Activated CD4-positive, alpha-beta T cell treated with anti-CD3 and anti-CD28 coated beads for 4 hours (primary cell): Measurements from ENCODE around the gene MPRIP.

Source experiments
- DNase-seq, 2 donors: peaks; one replicate each; pipeline ENCODE4 v3.0.0-alpha.2; 2020

Gene MPRIP

DNA sequence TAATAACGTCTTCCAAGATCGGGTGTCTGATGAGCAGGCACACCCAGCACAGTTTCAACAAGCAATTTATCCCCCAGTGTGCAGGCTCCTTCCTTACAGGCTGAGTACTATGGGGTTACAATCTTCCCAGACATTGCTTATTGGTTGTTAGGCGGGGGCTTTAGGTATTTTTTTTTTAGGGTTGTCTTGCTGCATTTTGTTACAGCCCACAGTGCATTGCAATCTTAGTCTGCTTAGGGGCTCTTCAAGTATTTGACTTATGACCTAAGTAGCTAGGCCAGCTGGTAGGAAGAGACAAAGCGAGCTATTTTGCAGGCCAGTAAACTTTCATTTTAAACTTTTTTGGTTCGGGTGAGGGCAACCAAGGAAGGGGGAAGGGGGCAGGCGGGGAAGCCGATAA is 158.1 kb downstream of the MPRIP start:
- DNase-seq = no peak

GRCh38 chr17:17200831-17201230 is 158.6 kb downstream of the MPRIP start:
- DNase-seq = no peak

GRCh38 chr17:17201271-17201670 is 159.0 kb downstream of the MPRIP start:
- no peak for DNase-seq

GRCh38 chr17:17201907-17202306 is 159.7 kb downstream of the MPRIP start:
- no peak for DNase-seq

GRCh38 chr17:17203173-17203730 is 161.0 kb downstream of the MPRIP start:
- no peak for DNase-seq

DNA sequence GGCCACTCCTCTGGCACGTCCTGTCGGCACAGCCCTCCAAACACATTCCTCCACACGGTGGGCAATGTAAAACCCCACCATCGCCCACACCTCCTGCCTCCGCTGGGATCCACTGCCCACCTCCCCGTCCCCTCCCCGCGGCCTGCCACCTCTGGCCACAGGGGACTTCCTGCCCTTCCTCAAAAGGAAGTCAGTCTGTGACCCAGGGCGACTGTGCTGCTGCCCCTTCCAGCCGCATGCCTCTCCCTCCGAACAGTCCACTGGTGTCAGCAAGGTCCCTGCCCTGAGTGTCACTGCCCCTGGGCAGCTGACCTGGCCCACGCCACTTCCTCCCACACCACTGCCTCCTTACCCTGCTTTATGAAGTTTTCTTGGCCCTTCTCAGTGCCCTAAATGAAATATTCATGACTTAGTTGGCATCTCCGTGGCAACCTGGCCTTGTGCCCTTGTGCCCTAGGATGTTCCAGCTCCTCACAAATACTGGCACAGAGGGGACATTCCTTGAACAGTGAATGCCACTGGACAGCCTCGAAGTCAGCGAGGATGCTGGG is 161.9 kb downstream of the MPRIP start:
- DNase-seq = no peak

DNA sequence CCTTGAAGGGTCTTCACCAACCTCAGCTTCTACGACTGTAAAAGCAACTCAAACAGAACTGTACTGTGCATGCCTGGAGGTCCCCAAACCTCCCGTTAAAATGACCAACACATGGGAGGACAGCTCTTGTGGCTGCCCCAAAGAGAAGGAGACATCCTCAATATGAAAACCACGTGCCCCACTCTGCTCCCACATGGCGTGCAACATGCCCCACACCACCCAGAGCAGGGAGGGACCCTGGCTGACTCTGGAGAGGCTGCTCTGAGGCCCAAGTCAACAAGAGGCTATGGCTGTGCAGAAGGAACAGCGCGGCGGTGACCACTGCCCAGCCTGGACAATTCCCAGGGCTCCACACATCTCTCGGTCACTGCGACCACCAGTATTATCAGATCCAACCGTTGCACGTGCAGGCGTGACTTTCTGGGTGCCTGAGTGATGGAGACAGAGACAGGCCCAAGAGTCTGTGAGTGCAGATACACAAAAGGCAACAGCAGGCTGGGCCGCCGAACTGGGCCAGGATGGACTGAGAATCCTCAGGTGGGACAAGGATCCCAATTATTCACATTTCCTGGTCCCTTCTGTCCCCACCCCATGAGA is 162.5 kb downstream of the MPRIP start:
- DNase-seq = no peak

DNA sequence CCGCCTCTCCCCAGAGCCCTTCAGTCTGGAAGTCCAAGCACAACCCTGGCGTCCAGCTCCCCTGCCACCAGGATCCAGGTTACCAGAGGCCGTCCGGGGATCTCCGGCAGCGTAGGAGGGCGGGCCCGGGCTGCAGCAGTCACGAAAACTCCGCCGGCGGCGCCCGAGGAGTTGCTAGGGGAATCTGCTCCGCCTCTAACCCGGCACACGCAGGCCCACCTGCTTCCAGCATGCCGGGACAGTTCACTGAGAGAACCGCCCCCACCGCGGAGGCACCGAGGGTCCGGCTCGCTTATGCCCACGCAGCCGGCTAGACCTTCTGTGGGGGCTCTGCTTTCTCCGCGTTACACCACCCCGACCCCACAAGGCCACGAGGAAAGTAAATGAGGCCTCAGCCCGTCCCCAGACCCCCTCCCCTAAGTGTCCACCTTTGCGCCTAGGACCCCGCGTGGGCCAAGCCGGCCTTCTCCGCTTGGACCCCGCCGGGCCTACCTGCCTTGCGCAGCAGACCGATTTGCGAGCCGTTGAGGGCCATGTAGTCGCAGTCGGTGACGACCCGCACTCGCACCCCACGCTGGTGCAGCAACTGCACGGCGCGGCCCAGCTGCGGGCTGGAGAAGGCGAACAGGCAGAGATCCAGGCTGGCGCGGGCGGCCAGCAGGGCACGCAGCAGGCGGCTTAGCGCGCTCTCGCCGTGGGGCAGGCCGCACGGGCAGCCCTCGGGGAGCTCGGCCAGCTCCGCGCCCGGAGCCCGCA is 163.3 kb downstream of the MPRIP start:
- peak; percentile 63 to 68 for DNase-seq

DNA sequence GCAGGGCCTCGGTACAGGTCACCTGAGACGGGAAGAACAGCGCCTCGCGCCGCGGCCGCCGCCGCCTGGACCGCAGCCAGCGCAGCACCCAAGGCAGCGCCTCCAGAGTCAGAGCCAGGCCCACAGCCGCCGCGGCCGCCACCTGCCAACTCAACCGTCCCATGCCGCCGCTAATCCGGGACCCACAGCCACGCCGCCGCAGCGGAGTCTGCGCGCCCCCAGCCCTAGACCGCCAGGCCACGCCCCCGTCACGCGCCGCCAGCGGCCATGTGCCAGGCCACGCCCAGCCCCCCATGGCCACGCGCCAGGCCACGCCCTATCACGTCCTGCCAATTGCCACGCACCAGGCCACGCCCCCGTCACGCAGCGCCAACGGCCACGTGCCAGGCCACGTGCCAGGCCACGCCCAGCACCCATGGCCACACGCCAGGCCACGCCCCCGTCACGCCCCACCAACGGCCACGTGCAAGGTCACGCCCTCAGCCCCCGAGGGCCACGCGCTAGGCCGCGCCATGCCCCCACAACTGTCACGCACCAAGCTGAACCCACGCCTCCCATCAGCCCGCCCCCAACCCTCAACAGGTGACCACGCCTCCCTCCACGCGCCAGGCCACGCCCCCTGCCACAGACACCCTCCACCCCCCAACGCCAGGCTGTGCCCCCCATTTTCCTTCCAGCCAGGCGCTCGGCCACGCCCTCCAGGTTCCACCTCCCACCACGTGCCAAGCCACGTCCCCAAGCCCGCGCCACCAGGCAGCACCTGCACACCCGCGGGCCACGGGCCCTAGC is 164.1 kb downstream of the MPRIP start, which contains the start of gene PLD6:
Gene PLD6 (minus strand): TSS at position 210 of the 789 bp plus-strand sequence. CDS start 47 bp downstream, at position 163.
- DNase-seq = peak; percentile 92 to 94

DNA sequence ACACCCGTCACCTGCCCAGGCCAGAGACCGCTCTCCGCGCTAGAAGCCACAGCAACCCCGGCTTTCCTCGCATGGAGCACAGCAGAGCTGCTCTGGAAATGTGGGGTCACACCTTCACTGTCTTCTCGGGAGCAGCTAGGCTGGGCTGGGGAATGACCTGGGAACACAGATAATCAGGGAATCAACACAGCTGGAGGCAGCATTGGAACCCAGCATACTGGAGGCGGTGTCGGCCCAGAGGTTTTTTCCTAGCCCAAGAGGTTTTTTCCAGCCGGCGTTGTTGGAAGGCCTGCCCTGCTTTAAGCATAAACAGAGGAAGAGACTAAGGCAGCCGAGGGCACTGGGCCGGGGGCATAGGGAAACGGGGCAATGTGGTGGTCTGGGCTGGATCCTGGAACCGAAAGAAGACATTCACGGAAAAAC is 164.7 kb downstream of the MPRIP start:
- no peak for DNase-seq

DNA sequence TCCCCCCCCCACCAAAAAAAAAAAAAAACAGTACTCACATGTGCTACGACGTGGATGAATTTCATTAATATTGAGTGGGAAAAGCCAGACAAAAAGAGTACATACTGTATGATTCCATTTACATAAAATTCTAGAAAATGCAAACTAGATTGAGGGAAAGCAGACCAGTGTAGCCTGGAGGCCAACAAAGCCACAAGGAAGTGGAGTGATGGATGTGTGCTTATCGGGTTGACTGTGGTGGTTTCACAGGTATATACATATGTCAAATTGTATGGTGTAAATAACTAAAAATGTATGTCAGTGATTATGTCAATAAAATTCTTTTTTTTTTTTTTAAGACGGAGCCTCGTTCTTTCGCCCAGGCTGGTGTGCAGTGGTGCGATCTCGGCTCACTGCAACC is 165.7 kb downstream of the MPRIP start:
- no peak for DNase-seq

GRCh38 chr17:17213775-17214174 is 171.5 kb downstream of the MPRIP start:
- DNase-seq = no peak

- no peak for DNase-seq
These were observed 172.6 kb downstream of the MPRIP start for GRCh38 chr17:17214646-17215436.

DNA sequence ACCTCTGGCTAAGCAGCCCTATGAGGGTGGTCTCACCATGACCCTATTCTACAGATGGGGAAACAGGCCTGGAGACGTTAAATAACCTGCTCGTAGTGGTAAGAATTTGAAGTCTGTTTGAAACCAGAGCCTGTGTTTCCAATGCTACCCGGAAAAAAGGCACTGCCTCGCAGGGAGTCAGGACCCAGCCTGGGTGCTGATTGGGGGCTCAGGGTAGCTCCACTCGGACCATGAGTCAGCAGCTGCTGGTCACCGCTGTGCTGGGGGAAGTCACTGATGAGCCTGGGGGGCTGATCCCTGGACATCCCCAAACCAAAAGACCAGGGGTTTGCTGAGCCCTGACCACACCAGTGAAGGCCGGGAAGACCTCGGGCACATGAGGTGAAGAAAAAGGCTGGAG is 173.3 kb downstream of the MPRIP start:
- no peak for DNase-seq

DNA sequence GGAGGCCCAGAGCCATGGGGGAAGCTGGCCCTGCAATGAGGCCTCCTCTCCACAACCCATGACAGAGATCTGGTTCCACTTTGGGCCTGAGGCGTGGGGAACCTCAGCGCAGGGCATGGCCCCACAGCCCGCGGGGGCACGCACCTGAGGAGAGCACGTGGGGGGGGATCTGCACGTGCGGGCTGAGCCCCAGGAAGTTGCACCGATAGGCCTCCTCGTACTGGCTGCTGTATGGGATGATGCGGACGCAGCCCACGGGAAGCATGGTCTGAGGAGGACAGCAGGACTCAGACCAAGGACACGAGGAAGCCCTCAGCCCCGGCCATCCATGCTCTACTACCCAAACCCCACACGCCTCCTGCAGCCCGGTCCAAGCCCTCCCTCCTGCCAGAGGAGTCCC is 174.0 kb downstream of the MPRIP start:
- DNase-seq = no peak

GRCh38 chr17:17216776-17217175 is 174.5 kb downstream of the MPRIP start:
- no peak for DNase-seq

- no peak for DNase-seq
These were observed 175.7 kb downstream of the MPRIP start for GRCh38 chr17:17217995-17218394.

DNA sequence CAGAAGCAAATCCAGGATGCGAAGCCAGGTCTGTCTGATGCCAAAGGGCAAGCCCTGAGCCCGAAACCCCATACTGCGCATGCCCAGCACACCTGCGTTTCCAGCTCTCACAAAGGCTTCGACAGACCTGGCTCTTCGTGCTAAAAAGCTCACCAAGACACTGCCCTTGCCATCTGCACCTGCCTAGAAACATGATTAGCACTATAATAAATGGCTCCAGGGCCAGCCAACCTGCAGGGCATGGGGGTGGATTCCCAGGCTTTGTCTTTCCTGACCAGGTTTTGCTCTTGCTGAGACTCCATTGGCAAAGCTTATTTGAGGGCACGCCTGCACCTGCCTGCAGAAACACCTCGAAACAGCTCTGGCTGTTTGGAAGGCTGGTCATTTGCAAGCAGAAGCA is 178.3 kb downstream of the MPRIP start:
- no peak for DNase-seq

DNA sequence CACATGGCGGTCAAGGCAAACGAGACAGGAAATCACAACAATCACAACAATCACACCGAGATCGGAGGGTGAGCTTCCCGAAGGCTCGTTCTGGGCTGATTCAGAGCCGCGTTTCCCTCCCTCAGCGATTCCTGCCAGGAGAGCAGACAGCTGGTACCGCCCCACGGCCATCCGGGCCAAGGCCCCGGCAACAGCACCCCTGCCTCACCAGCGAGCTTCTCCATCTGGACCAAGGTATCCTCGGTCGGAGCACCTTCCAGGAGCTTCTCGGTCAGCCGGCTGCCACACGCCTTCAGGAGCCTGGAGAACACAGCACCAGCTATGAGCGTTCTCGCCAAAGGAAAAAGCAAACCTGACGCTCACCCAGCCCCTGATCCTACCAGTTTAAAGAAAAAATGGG is 179.1 kb downstream of the MPRIP start:
- DNase-seq = no peak

GRCh38 chr17:17223736-17224135 is 181.5 kb downstream of the MPRIP start:
- DNase-seq = no peak

- no peak for DNase-seq
These were observed 181.9 kb downstream of the MPRIP start for GRCh38 chr17:17224137-17224536.

- no peak for DNase-seq
These were observed 183.6 kb downstream of the MPRIP start for GRCh38 chr17:17225901-17226300.
